Stimulated activated CD4-positive, alpha-beta T cell treated with anti-CD3 and anti-CD28 coated beads, Interleukin-1b, Interleukin-23, amount 100 ng/mL, for 1 hour (primary cell): ENCODE results near the gene OGG1.

Experiments used
- DNase-seq, 2 donors: peaks; one replicate each; pipeline ENCODE4 v3.0.0-alpha.2; 2020; ENCODE audit warnings: low read depth in 2 of 2

Gene OGG1

GRCh38 chr3:9785602-9786001 is 35.9 kb downstream of the OGG1 start:
- DNase-seq: no peak

- DNase-seq: no peak
Measured at GRCh38 chr3:9786209-9786739, 36.5 kb downstream of the OGG1 start.

- DNase-seq: no peak
Measured at GRCh38 chr3:9786825-9787669, 37.3 kb downstream of the OGG1 start.

- no peak for DNase-seq
Measured at GRCh38 chr3:9787714-9788113, 38.0 kb downstream of the OGG1 start.

GRCh38 chr3:9791127-9791526 is 41.4 kb downstream of the OGG1 start:
- DNase-seq: no peak

- no peak for DNase-seq
Measured at GRCh38 chr3:9791790-9792404, 42.1 kb downstream of the OGG1 start.

- DNase-seq: peak; percentile 73 to 76
Measured at GRCh38 chr3:9792405-9793160, 42.8 kb downstream of the OGG1 start, which contains the start of the genes ARPC4 and TADA3. ARPC4 (plus strand) TSS chr3:9793082; CDS start chr3:9793122, 40 bp downstream. TADA3 (minus strand) TSS chr3:9792473; CDS start chr3:9791466, 1,007 bp downstream.

- no peak for DNase-seq
Measured at GRCh38 chr3:9793161-9793781, 43.5 kb downstream of the OGG1 start.

GRCh38 chr3:9794400-9794799 is 44.6 kb downstream of the OGG1 start:
- DNase-seq: no peak

- DNase-seq: no peak
Measured at GRCh38 chr3:9795207-9795606, 45.5 kb downstream of the OGG1 start.

GRCh38 chr3:9797196-9797945 is 47.6 kb downstream of the OGG1 start:
- DNase-seq: no peak

- DNase-seq: no peak
Measured at GRCh38 chr3:9800529-9800928, 50.8 kb downstream of the OGG1 start.

- no peak for DNase-seq
Measured at GRCh38 chr3:9803494-9803893, 53.7 kb downstream of the OGG1 start.

GRCh38 chr3:9804996-9805395 is 55.2 kb downstream of the OGG1 start:
- no peak for DNase-seq

- no peak for DNase-seq
Measured at GRCh38 chr3:9806137-9806536, 56.4 kb downstream of the OGG1 start.
